Measurements from ENCODE around the gene SMPD1. TPM values are rescaled to one million over a fixed set of nuclear protein-coding genes. Genes with fewer than 3 reads are reported as not detected.

Gene SMPD1
- total RNA-seq, 1 experiment from 2014 or later: 4.4 TPM

DNA sequence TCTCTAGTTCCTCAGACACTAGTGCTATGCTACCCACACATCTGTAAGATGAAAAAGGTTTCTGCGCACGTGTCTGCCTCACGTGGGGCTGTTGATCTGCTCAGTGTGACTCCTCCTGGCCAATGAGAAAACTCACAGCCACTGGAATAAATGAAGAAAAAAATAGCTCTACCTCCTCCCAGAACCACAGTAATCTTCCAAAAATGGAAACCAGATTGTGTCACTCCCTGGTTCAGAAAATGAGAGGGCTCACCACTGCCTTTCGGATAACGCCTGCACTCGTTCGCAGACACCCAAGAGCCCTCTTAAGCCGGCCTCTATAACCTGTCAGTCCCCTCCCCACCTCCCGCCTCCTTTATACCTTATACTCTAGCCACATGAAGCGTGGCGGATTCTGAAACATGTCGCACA, 23.5 kb downstream of the SMPD1 start:
- no peak for DNase-seq (ENCODE audit: low spot score)

DNA sequence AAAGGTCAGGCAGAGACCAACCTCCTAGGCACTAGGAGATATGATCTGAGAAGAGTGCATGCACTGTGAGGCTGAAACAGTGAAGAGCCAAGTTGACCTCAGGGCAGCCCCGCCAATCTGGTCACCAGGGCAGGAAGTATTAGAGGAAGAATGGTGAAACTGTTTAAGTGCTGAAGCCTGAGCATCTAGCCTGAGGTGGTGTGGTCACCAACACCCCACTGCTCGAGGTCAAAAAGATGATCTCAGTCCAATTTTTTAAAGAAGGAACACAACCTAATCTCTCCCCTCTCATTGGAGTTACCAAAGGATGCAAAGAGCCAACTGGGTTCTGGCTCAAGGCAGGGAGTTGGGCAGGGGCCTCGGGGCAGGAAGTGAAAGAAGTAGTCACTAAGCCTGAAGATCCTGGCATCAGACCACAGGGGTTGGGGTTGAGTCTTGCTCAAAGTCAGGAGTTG, 24.6 kb downstream of the SMPD1 start:
- no peak for DNase-seq (ENCODE audit: low spot score)

DNA sequence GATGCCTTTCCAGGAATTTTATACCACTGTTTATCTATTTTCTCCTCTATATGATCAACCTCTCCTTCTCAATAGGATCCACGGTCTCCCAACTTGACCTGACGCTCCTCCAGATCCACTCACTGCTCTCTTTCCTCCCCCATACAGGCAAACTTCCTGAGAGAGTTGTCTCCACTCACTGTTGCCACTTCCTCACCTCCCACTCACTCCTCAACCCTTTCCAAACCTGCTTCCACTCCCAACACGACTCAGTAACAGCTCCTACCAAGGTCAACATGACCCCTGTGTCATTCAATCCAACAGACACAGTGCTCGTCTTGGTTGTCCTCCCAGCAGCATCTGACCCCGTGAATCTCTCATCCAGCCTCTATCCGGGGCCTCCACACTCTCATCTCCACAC, 25.5 kb downstream of the SMPD1 start:
- no peak for DNase-seq (ENCODE audit: low spot score)

DNA sequence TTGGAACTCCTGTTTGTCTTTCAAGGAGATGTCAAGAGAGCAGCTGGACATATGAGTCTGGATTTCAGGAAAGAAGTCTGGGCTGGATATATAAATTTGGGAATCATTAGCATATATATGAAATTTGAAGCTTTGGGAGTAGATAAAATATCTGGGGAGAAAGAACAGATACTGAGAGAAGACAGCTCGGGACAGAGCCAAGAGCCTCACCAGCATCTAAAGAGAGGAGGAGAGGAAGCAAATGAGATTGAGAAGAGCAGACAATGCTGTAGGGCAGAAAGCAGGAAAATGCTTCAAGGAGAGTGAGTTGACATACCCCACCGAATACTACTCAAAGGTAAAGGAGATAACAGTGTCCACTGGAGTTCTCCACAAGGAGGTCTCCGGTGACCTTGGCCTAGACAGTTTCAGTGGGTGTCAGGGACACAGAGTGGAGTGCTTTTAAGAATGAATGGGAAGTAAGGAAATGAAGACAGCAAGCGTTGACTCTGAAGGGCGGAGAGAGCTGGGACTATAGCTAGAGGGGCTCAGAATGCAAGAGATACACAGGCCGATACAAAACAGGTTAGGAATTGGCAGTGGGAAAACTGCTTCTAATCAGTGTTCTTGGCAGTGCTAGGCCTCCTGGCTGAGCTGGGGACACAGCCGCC, 27.8 kb downstream of the SMPD1 start:
- no peak for DNase-seq (ENCODE audit: low spot score)

DNA sequence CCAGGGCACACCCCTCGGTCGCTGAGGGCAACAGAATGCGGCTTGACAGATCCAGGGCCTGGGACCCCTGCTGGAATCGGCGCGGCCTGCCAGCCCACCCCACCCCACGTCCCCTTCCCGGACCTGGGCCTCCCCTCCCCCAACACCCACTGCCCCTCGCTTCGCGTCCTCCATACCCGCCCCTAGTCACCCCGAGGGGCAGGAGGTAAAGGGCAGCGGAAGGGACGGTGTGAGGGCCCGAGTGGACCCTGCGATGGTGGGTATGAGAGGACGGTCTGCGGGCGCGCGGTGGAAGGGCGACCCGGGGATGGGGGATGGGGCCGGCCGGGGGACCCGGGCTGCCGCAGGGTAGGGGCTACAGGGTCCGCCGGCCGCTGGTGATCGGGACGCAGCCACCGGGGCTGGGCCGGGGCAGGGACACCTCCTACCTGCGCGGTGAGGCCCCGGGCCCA, 28.3 kb downstream of the SMPD1 start:
- DNase-seq (ENCODE audit: low spot score): no peak

DNA sequence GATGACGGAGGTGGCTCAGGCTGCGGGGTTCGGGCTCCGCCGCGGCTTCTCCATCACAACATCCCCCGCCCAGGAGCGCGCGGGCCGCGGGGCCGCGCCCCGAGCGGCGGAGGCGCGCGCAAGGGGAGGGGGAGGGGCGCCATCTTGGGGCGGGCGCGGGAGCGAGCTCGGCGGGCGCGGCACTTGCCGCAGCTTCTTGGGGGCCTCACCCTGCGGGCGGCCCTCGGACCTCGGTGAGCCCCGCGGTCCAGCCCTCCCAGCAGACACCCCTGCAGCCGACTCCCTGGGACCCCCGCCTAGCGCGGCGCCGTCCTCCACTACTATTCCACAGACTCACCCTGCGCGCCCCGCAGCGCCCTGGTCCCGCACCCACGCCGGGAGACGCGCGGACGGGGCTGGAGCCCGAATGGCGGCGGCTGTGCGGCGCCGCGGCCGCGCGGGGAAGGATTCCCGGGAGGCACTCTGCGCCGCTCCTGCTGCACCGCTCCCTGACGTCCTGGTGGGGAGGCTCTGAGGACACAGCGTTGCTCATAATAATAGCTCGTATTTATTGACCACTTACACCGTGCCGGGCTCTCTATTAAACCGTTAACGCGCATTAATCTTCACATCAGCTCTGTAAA, 28.8 kb downstream of the SMPD1 start, which contains the start of gene APBB1:
APBB1 (minus strand) TSS at position 86 of the 623 bp plus-strand sequence. CDS start 7,747 bp downstream, outside the sequence.
- no peak for DNase-seq (ENCODE audit: low spot score)

DNA sequence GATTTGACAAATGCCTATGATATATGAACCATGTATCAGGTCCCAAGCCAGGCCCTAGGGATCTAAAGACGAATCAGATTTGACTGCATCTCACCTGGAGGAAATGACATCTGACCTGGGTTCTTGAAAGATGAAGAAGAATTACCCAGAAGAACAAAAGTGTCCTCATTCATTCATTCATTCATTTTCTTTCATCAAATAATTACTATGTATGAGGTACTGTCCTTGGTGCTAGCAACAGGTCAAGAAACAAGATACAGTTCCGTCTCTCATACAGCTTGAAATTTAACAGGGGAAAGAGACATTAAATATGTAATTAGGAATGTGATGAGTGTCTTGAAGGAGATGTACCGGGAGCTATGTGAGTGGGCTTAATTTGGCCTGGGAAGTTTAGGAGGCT, 30.4 kb downstream of the SMPD1 start:
- DNase-seq (ENCODE audit: low spot score): no peak

DNA sequence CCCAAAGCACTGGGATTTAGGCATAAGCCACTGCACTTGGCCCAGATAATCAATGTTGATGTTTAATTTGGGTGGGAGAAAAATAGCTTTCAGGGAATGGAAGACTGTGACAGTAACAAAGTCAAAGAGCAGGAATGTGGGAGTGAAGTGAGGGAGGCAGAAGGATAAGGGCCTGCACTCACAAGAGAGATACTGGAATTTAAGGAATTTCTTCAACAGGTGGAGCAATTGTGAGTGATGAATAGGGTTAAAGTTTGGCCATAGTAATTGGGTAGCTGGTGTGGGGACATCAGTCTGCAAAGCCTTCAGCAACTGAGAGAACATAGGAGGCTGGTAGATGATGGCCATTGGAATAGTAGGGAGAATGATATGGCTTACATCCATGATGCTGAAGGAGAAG, 37.2 kb downstream of the SMPD1 start:
- DNase-seq (ENCODE audit: low spot score): no peak

DNA sequence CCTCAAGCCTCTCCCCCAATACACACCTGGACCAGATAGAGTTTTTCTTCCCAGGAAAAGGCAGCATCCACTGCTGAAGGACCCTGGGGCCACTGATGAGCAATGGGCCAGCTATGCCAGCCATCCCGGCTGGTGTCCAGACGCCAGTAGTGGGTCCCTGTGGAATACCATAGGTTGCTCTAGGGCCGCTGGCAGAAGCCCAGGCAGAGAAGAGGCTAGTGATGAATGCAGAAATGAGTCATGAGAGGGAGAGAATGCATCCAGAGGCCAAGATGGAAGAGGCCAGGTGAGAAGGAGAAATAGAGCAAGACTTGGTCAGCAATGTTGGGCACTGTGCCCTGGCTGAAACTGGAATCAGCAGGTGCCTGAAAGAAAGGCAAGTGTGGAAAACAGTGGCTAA, 41.6 kb downstream of the SMPD1 start:
- no peak for DNase-seq (ENCODE audit: low spot score)

DNA sequence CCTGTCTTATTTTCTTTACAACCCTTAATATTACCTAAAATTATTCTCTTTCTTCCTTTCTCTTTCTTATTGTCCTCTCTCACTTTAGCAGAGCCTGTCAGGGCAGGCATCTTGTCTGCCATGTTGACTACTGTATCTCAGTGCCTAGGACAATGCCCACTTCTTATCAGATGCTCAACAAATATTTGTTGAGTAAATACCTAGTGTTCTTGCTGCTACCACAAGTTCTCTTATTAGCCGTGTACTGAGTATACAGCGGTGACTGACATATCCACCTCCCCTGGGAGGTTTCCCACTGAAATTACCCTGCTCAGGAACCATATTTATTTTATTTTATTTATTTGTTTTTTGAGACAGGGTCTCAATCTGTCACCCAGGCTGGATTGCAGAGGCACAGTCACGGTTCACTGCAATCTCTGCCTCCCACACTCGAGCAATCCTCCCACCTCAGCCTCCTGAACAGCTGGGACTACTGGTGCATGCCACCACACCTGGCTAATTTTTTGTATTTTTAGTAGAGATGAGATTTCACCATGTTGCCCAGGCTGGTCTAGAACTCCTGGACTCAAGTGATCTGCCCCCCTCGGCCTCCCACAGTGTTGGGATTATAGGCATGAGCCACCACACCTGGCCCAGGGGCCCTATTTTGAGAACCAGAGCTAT, 43.9 kb downstream of the SMPD1 start:
- no peak for DNase-seq (ENCODE audit: low spot score)

DNA sequence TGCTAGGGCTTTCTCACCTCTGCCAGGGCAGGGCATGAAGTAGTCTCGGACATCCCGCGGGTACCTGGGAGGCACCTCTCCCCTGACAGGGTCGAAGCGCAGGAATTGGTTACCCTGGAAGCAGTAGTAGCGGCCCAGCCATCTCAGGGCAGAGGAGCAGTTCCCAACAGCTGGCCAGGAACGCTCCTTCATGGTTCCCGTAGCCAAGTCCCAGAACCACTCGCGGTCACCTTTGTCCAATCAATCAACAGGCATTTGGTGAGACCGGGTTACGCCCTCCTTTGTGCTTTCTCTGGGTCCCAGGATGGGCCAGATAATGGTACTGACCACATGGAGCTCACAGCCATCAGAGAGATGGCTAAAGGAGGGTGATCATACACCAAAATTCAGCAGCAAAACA, 47.1 kb downstream of the SMPD1 start:
- no peak for DNase-seq (ENCODE audit: low spot score)

DNA sequence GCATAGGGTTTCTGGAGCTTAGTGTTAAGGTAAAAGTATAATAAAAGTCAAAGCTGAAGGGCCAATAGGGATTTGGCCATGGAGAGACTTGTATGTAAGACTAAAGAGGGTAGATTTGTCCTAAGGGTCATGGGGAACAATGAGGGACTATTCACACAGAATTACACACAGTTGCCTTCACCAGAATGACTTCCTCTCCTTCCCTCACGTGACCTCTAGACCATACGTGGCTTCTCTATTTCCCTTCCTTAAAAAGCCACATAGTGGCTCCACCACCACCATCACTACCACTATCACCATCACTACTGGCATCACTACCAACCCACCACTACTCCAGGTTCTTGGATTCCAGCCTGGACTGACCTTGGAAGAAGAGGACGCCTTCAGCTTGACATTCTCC, 47.7 kb downstream of the SMPD1 start:
- DNase-seq (ENCODE audit: low spot score): no peak

DNA sequence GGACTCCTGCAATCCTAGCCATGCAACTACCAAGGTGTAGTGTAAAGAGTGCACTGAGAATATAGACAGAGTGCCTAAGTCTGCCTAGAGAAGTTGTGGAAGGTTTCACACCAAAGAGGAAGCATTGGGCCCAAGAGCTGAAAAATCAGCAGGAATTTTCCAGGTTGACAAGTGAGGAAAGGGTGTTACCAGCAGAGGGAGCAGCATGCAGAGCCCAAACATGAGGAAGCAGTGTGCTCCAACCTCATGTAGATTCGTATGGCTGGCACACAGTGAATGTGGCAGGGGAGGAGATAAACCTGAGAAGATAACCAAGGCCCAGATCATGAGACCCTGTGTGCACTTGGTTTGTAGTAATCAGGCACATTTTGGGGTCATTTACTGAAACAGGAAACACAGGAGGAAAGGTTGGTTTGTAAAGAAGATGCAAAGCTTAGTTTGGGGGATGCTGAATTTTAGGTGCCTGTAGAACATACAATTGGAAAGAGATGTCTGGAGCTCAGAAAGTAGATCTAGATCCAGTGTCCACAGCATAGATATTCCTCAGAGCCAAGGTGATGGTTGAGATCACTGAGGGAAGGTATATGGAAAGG, 48.8 kb downstream of the SMPD1 start:
- DNase-seq (ENCODE audit: low spot score): peak; percentile 83

DNA sequence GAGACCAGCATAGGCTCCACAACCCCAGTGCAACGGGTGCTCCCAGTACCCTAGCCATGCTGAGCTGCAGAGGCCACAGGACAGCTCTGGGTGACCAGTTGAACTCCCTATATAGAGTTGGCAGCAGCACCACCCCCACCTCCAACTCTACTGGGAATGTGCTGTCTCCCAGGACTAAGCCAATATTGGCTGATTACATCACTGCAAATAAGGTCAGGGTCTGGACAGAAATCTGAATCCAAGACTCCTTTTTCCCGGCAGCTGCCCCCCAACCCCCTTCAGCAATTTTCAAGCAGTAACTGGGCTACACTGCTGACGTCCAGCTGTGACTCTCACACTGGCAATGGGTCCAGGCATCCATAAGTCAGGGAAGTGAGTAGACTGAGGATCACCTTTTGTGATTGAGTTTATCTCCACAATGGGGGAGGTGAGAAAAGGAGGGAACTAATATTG, 50.7 kb downstream of the SMPD1 start, which contains the start of gene HPX:
HPX (minus strand) TSS at position 82 of the 453 bp plus-strand sequence; CDS start at position 58, 24 bp downstream.
- DNase-seq (ENCODE audit: low spot score): no peak

DNA sequence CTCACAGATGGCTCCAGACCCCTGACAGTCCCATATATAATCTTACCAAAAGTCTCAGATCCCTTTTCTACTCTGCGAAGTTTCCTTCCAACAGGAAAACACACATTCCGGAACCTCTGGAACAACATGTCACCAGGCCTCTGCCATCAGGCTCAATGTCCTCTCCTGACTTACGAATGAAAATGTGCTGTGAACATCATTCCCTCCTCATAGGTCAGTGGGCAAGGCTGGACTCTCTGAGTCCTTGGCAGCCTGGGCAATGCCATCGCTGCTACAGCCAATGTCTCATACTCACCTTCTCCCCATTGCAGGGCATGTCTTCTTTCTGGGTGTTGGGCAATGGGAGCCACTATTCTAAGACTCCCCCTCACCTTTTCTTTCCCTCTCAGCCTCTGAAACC, 52.2 kb downstream of the SMPD1 start:
- DNase-seq (ENCODE audit: low spot score): no peak

DNA sequence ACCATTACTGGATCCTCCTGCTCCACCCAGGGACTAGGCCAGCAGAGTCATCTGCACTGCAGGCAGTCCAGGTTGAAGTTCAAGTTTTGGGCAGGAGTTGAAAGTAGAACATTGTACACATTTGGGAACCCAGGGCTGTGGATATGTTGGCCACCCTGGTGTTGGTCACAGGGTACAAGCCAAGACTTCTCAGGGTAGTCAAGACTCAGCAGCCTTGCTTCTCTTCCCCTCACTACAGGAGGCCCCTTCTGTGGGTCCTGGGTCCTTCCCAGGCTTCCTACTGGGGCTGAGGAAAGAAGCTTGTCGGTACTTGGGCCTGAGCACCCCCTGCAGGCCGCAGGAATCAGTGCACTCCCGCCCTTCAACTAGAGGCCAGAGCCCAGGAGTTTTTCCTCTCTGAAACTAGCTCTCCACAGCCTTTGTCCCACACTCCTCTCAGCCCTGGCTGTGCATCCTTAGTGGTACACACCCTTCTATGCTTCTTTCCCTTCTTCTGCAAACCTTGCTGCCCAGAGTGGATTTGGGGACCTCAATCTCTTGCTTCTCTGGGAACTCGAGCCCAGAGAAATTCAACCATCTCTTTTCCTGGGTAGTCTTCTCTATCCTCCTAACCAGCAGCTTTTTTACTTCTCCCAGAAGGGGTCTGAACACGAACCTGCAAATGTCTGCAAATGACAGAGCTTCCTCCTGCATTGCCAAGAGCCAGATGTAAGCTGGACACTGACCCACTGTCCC, 53.2 kb downstream of the SMPD1 start:
- peak; percentile 44 for DNase-seq (ENCODE audit: low spot score)

Other genes starting within 250 kb of the SMPD1 start
- gene OR52B2, start 220.1 kb upstream of the SMPD1 start, total RNA-seq (2014; rRNA removed; shearing (Covaris generic)): 0.42 TPM in 1 of 2 replicates, not detected in the other
- not detected in 2 replicates for gene OR52W1, start 191.2 kb upstream of the SMPD1 start, total RNA-seq (2014; rRNA removed; shearing (Covaris generic))
- gene C11orf42, start 184.9 kb upstream of the SMPD1 start, total RNA-seq (2014; rRNA removed; shearing (Covaris generic)): not detected in 2 replicates
- gene FHIP1B, start 155.8 kb upstream of the SMPD1 start, total RNA-seq (2014; rRNA removed; shearing (Covaris generic)): 98.4 and 136 TPM in 2 replicates
- gene CNGA4, start 151.4 kb upstream of the SMPD1 start, total RNA-seq (2014; rRNA removed; shearing (Covaris generic)): 0.63 TPM in 1 of 2 replicates, not detected in the other
- gene CCKBR, start 130.6 kb upstream of the SMPD1 start, total RNA-seq (2014; rRNA removed; shearing (Covaris generic)): not detected in 2 replicates
- 1.6 TPM in 1 of 2 replicates, not detected in the other for gene CAVIN3, start 70.0 kb upstream of the SMPD1 start, total RNA-seq (2014; rRNA removed; shearing (Covaris generic))
- 0.15 and 0.21 TPM in 2 replicates for gene APBB1, start 28.6 kb downstream of the SMPD1 start, total RNA-seq (2014; rRNA removed; shearing (Covaris generic))
- 0.25 TPM in 1 of 2 replicates, not detected in the other for gene HPX, start 50.5 kb downstream of the SMPD1 start, total RNA-seq (2014; rRNA removed; shearing (Covaris generic))
- 34.5 and 37.9 TPM in 2 replicates for gene TRIM3, start 83.5 kb downstream of the SMPD1 start, total RNA-seq (2014; rRNA removed; shearing (Covaris generic))
- gene ARFIP2, start 90.9 kb downstream of the SMPD1 start, total RNA-seq (2014; rRNA removed; shearing (Covaris generic)): 131 and 140 TPM in 2 replicates
- gene TIMM10B, start 91.0 kb downstream of the SMPD1 start, total RNA-seq (2014; rRNA removed; shearing (Covaris generic)): 47.1 and 48.0 TPM in 2 replicates
- 4.5 and 8.8 TPM in 2 replicates for gene DNHD1, start 106.8 kb downstream of the SMPD1 start, total RNA-seq (2014; rRNA removed; shearing (Covaris generic))
- 21.4 TPM in 2 replicates for gene RRP8, start 213.1 kb downstream of the SMPD1 start, total RNA-seq (2014; rRNA removed; shearing (Covaris generic))
- 150 and 151 TPM in 2 replicates for gene ILK, start 213.3 kb downstream of the SMPD1 start, total RNA-seq (2014; rRNA removed; shearing (Covaris generic))
- gene TAF10, start 221.7 kb downstream of the SMPD1 start, total RNA-seq (2014; rRNA removed; shearing (Covaris generic)): 189 and 243 TPM in 2 replicates
- 40.7 and 52.3 TPM in 2 replicates for gene TPP1, start 228.9 kb downstream of the SMPD1 start, total RNA-seq (2014; rRNA removed; shearing (Covaris generic))

All from HT-29 (cell line).